Measurements from ENCODE around the gene ATP8B2. TPM values are rescaled to one million over a fixed set of nuclear protein-coding genes. Genes with fewer than 3 reads are reported as not detected.

ATP8B2 gene
- total RNA-seq, 1 donor, result 231 TPM

GRCh38 chr1:154342836-154343472, 17.6 kb downstream of the ATP8B2 start:
- no peak for DNase-seq (ENCODE audit: low read depth)
- no peak overlapping the region for H3K4me3 ChIP-seq (ENCODE audit: low read depth, low read length)
- no peak for TF ChIP-seq CTCF (IDR thresholded peaks at IDR 0.05; ENCODE audit: insufficient read depth, low read length)

GRCh38 chr1:154344977-154345837, 19.9 kb downstream of the ATP8B2 start:
- TF ChIP-seq CTCF (IDR thresholded peaks at IDR 0.05; ENCODE audit: insufficient read depth, low read length), result peak; percentile 74
- DNase-seq (ENCODE audit: low read depth), result peak; percentile 55
- H3K4me3 ChIP-seq (ENCODE audit: low read depth, low read length), result no peak overlapping the region

- DNase-seq (ENCODE audit: low read depth), result no peak
- no peak overlapping the region for H3K4me3 ChIP-seq (ENCODE audit: low read depth, low read length)
- no peak for TF ChIP-seq CTCF (IDR thresholded peaks at IDR 0.05; ENCODE audit: insufficient read depth, low read length)
Measured at GRCh38 chr1:154346276-154346917, 21.1 kb downstream of the ATP8B2 start.

GRCh38 chr1:154347961-154348360, 22.6 kb downstream of the ATP8B2 start:
- H3K4me3 ChIP-seq (ENCODE audit: low read depth, low read length), result no peak overlapping the region
- TF ChIP-seq CTCF (IDR thresholded peaks at IDR 0.05; ENCODE audit: insufficient read depth, low read length), result no peak
- DNase-seq (ENCODE audit: low read depth), result peak; percentile 75

GRCh38 chr1:154348429-154349076, 23.2 kb downstream of the ATP8B2 start:
- no peak overlapping the region for H3K4me3 ChIP-seq (ENCODE audit: low read depth, low read length)
- TF ChIP-seq CTCF (IDR thresholded peaks at IDR 0.05; ENCODE audit: insufficient read depth, low read length), result no peak
- DNase-seq (ENCODE audit: low read depth), result no peak

- TF ChIP-seq CTCF (IDR thresholded peaks at IDR 0.05; ENCODE audit: insufficient read depth, low read length), result no peak
- no peak overlapping the region for H3K4me3 ChIP-seq (ENCODE audit: low read depth, low read length)
- DNase-seq (ENCODE audit: low read depth), result no peak
Measured at GRCh38 chr1:154349121-154349520, 23.8 kb downstream of the ATP8B2 start.

All from fibroblast of the aortic adventitia (primary cell).